K562 (cell line): ENCODE measurements around the gene ZSWIM8. TPM values are rescaled to one million over a fixed set of nuclear protein-coding genes. Genes with fewer than 3 reads are reported as not detected.
A peak's percentile ranks its signal among the peaks of the same experiment; 100 is the strongest.

Experiments
- BRD4 ChIP-seq: fragments of 200-600 bp; sonication (generic); IDR thresholded peaks from 2 replicates; pipeline ENCODE4 v1.6.1; 2017; ENCODE audit warnings: inconsistent platforms
- CEBPB ChIP-seq: fragments of 450-650 bp; IDR thresholded peaks from 2 replicates; pipeline ENCODE4 v1.6.1; 2016; ENCODE audit warnings: missing genetic modification characterization, missing compliant biosample characterization
- CHCHD3 ChIP-seq: fragments of 250-450 bp; sonication (Bioruptor Pico); IDR thresholded peaks from 2 replicates; pipeline ENCODE4 v2.1.2; 2022; ENCODE audit warnings: mild to moderate bottlenecking
- GABPB1 ChIP-seq: sonication (generic); formaldehyde crosslinking; IDR thresholded peaks from 2 replicates; pipeline ENCODE4 v1.8.0; 2022; ENCODE audit warnings: mild to moderate bottlenecking, missing genetic modification reagents
- HMGN3 ChIP-seq: IDR thresholded peaks from 2 replicates; pipeline ENCODE4 v1.6.1; 2011; ENCODE audit warnings: borderline replicate concordance, low read depth, mild to moderate bottlenecking, mixed read lengths, low read length; ENCODE audit not compliant: insufficient read length; ENCODE audit errors: extremely low read depth
- HSF4 ChIP-seq: fragments of 250-450 bp; sonication (Bioruptor Pico); IDR thresholded peaks from 2 replicates; pipeline ENCODE4 v2.1.2; 2022; ENCODE audit warnings: mild to moderate bottlenecking, moderate library complexity, borderline replicate concordance
- NFE2 ChIP-seq: IDR thresholded peaks from 2 replicates; pipeline ENCODE4 v1.6.1; 2014; ENCODE audit warnings: antibody characterized with exemption, low read depth
- PML ChIP-seq: IDR thresholded peaks from 2 replicates; pipeline ENCODE4 v1.6.1; 2012; ENCODE audit warnings: low read length, inconsistent platforms
- PYGO2 ChIP-seq: fragments of 450-650 bp; IDR thresholded peaks from 2 replicates; pipeline ENCODE4 v1.6.1; 2016; ENCODE audit warnings: mild to moderate bottlenecking, missing genetic modification characterization, moderate library complexity, missing compliant biosample characterization
- RBBP5 ChIP-seq: fragments of 200-600 bp; sonication (generic); IDR thresholded peaks from 2 replicates; pipeline ENCODE4 v1.6.1; 2012; ENCODE audit warnings: borderline replicate concordance, mild to moderate bottlenecking, low read length, control low read depth, inconsistent platforms; ENCODE audit not compliant: insufficient read depth, poor library complexity, severe bottlenecking
- RFX5 ChIP-seq: IDR thresholded peaks from 2 replicates; pipeline ENCODE4 v1.6.1; 2011; ENCODE audit warnings: low read depth, mild to moderate bottlenecking, improper control_type of control experiment, low read length
- SOX6 ChIP-seq: fragments of 450-650 bp; IDR thresholded peaks from 2 replicates; pipeline ENCODE4 v1.6.1; 2014; ENCODE audit warnings: mild to moderate bottlenecking
- ZBTB17 ChIP-seq: fragments of 450-650 bp; formaldehyde crosslinking; IDR thresholded peaks from 2 replicates; pipeline ENCODE4 v1.4.0; 2020; ENCODE audit warnings: mild to moderate bottlenecking
- ZBTB7A ChIP-seq: IDR thresholded peaks from 2 replicates; pipeline ENCODE4 v1.6.1; 2011; ENCODE audit warnings: low read depth, mild to moderate bottlenecking, low read length, moderate library complexity, borderline replicate concordance; ENCODE audit not compliant: control insufficient read depth
- ZNF644 ChIP-seq: fragments of 200-800 bp; sonication (Bioruptor generic); IDR thresholded peaks from 2 replicates; pipeline ENCODE4 v1.6.1; 2016; ENCODE audit warnings: low read depth, missing genetic modification characterization, missing compliant biosample characterization
- ZSCAN32 ChIP-seq: fragments of 450-650 bp; formaldehyde crosslinking; IDR thresholded peaks from 2 replicates; pipeline ENCODE4 v1.4.0; 2020; ENCODE audit warnings: mild to moderate bottlenecking, moderate library complexity
- polyA plus RNA-seq, 8 experiments: library from polyadenylated mRNA; depleted of rRNA in 4 of 8; stranded (reverse) in 5 of 8; unstranded in 3 of 8; fragments of >200 nt; fragmentation: Nextera tagmentation in 2 of 8; fragmentation: Illumina TruSeq in 1 of 8; extraction: Ambion mirVana in 2 of 8; extraction: Trizol in 1 of 8; gene quantifications; 2 replicates each; pipeline versions ENCODE4 v1.2.1 to v1.2.3, GENCODE V29; 2011 to 2014; ENCODE audit warnings: inconsistent platforms in 1 of 8, missing spikeins in 1 of 8
- total RNA-seq, 7 experiments: library from RNA; depleted of rRNA in 6 of 7; stranded (reverse); fragments of >200 nt in 6 of 7; fragmentation: Illumina TruSeq in 2 of 7; extraction: Trizol in 2 of 7; gene quantifications; 2 replicates each; pipeline versions ENCODE4 v1.2.1 to v1.2.3, GENCODE V29; 2011 to 2021; ENCODE audit warnings: low replicate concordance in 1 of 7
- TF ChIP-seq, protein P1 (sequence below), 2 experiments: IDR thresholded peaks; 2 replicates each; pipeline ENCODE4 v1.6.1; 2011; ENCODE audit warnings: borderline replicate concordance in 1 of 2, control low read depth in 1 of 2, low read depth in 1 of 2, low read length in 1 of 2, mild to moderate bottlenecking in 1 of 2, mixed read lengths in 1 of 2, moderate library complexity in 1 of 2; ENCODE audit not compliant: insufficient read depth in 1 of 2, insufficient read length in 1 of 2, poor library complexity in 1 of 2, severe bottlenecking in 1 of 2; ENCODE audit errors: extremely low read depth in 1 of 2
- TF ChIP-seq, protein P2 (sequence below): fragments of 250-450 bp; sonication (Bioruptor Pico); IDR thresholded peaks from 2 replicates; pipeline ENCODE4 v1.5.0; 2021
- TF ChIP-seq, protein P3 (sequence below): sonication (generic); formaldehyde crosslinking; IDR thresholded peaks from 2 replicates; pipeline ENCODE4 v1.8.0; 2022; ENCODE audit warnings: mild to moderate bottlenecking, low read depth, missing genetic modification reagents
- TF ChIP-seq, protein P4 (sequence below), 3 experiments: fragments of 200-800 bp in 1 of 3; sonication (Bioruptor generic) in 1 of 3; sonication (generic) in 1 of 3; formaldehyde crosslinking in 1 of 3; IDR thresholded peaks; 2 replicates each; pipeline versions ENCODE4 v1.6.1 to v1.8.0; 2016 to 2022; ENCODE audit warnings: mild to moderate bottlenecking in 2 of 3, missing compliant biosample characterization in 2 of 3, missing genetic modification characterization in 2 of 3, missing genetic modification reagents in 1 of 3
- TF ChIP-seq, protein P5 (sequence below), 2 experiments: fragments of 450-650 bp in 1 of 2; sonication (generic) in 1 of 2; formaldehyde crosslinking in 1 of 2; IDR thresholded peaks in 1 of 2; conservative IDR thresholded peaks in 1 of 2; 2 replicates each; pipeline versions ENCODE4 v1.6.1 to v1.8.1; 2016 to 2023; ENCODE audit warnings: mild to moderate bottlenecking in 2 of 2, moderate library complexity in 2 of 2, inconsistent platforms in 1 of 2, missing genetic modification reagents in 1 of 2

Gene ZSWIM8
- total and polyA plus RNA-seq, 9 of the 15 experiments (the other 6 are each of a cell fraction or from before 2014, with no cell fraction given): 5.6 to 47.8 (median 26.7) TPM

DNA sequence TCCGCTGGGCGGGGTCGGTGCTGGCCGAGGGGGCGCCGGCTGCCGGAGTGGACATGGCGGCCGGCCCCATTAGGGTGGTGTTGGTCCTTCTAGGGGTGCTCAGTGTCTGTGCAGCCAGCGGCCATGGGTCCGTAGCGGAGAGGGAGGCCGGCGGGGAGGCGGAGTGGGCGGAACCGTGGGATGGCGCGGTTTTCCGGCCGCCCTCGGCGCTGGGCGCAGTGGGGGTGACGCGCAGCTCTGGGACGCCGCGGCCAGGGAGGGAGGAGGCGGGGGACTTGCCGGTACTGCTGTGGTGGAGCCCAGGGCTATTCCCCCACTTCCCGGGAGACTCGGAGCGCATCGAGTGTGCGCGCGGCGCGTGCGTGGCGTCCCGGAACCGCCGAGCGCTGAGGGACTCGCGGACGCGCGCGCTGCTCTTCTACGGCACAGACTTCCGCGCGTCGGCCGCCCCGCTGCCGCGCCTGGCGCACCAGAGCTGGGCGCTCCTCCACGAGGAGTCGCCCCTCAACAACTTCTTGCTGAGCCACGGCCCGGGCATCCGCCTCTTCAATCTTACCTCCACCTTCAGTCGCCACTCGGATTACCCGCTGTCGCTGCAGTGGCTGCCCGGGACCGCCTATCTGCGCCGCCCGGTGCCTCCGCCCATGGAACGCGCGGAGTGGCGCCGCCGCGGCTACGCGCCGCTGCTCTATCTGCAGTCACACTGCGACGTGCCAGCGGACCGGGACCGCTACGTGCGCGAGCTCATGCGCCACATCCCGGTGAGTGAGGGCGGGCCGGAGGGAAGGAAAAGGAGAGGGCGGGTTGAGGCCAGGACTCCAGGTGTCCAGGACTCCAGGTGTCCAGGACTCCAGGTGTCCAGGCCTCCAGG lies 12.9 kb upstream of the ZSWIM8 start (continued):
- TF ChIP-seq PYGO2 (tag): no peak
- TF ChIP-seq RBBP5: peak; percentile 80
- peak; percentile 83 for TF ChIP-seq PML
- no peak for TF ChIP-seq BRD4
- peak; percentile 77; the same call in 1 of the 2 replicates for TF ChIP-seq ZSCAN32
- TF ChIP-seq ZBTB7A: peak; percentile 89; the same call in 1 of the 2 replicates
- TF ChIP-seq, protein P1, sequence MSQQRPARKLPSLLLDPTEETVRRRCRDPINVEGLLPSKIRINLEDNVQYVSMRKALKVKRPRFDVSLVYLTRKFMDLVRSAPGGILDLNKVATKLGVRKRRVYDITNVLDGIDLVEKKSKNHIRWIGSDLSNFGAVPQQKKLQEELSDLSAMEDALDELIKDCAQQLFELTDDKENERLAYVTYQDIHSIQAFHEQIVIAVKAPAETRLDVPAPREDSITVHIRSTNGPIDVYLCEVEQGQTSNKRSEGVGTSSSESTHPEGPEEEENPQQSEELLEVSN (IDR thresholded peaks at IDR 0.05; ENCODE audit: borderline replicate concordance in 1 of 2, extremely low read depth in 1 of 2, insufficient read depth in 1 of 2, insufficient read length in 1 of 2, low read depth in 1 of 2, low read length in 1 of 2, poor library complexity in 1 of 2, severe bottlenecking in 1 of 2): peak; percentile 28 to 58
- TF ChIP-seq, protein P2, sequence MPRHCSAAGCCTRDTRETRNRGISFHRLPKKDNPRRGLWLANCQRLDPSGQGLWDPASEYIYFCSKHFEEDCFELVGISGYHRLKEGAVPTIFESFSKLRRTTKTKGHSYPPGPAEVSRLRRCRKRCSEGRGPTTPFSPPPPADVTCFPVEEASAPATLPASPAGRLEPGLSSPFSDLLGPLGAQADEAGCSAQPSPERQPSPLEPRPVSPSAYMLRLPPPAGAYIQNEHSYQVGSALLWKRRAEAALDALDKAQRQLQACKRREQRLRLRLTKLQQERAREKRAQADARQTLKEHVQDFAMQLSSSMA (CRISPR knock-in tag): peak; percentile 79
- TF ChIP-seq CEBPB (tag): no peak
- peak; percentile 93 for TF ChIP-seq ZBTB17 (CRISPR knock-in tag)
- no peak for TF ChIP-seq RFX5
- peak; percentile 71 for TF ChIP-seq GABPB1 (CRISPR knock-in tag)
- TF ChIP-seq ZNF644: 0 out of 2 replicates have a peak, but pooled peaks have one; percentile 75
- TF ChIP-seq, protein P3, sequence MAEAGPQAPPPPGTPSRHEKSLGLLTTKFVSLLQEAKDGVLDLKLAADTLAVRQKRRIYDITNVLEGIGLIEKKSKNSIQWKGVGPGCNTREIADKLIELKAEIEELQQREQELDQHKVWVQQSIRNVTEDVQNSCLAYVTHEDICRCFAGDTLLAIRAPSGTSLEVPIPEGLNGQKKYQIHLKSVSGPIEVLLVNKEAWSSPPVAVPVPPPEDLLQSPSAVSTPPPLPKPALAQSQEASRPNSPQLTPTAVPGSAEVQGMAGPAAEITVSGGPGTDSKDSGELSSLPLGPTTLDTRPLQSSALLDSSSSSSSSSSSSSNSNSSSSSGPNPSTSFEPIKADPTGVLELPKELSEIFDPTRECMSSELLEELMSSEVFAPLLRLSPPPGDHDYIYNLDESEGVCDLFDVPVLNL (CRISPR knock-in tag): peak; percentile 83
- TF ChIP-seq, protein P4, sequence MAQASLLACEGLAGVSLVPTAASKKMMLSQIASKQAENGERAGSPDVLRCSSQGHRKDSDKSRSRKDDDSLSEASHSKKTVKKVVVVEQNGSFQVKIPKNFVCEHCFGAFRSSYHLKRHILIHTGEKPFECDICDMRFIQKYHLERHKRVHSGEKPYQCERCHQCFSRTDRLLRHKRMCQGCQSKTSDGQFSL (CRISPR knock-in tag; IDR thresholded peaks at IDR 0.05): peak; percentile 89
- TF ChIP-seq, protein P4 (tag; IDR thresholded peaks at IDR 0.05): no peak
- 0 out of 2 replicates have a peak, but pooled peaks have one; percentile 26 for TF ChIP-seq SOX6
- no peak for TF ChIP-seq HSF4 (CRISPR knock-in tag)
- TF ChIP-seq HMGN3: peak; percentile 98
- peak; percentile 7; the same call in 1 of the 2 replicates for TF ChIP-seq NFE2
- TF ChIP-seq, protein P5, sequence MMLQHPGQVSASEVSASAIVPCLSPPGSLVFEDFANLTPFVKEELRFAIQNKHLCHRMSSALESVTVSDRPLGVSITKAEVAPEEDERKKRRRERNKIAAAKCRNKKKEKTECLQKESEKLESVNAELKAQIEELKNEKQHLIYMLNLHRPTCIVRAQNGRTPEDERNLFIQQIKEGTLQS (IDR thresholded peaks at IDR 0.05): no peak
- TF ChIP-seq, protein P5 (CRISPR knock-in tag; conservative IDR thresholded peaks at IDR 0.05): peak; percentile 94
- TF ChIP-seq CHCHD3: peak; percentile 85
